H1 (cell line): ENCODE results near the gene PIP5K1B. TPM values are rescaled to one million over a fixed set of nuclear protein-coding genes. Genes with fewer than 3 reads are reported as not detected.

Experiments
- CBX8 ChIP-seq: fragments of 300-800, 300-1000 bp; sonication (generic); IDR thresholded peaks from 2 replicates; pipeline ENCODE4 v1.7.1; 2016; ENCODE audit warnings: low read depth, low read length, borderline replicate concordance
- CHD1 ChIP-seq: IDR thresholded peaks from 2 replicates; pipeline ENCODE4 v1.6.1; 2012; ENCODE audit warnings: low read depth, low read length, improper control_type of control experiment
- KDM1A ChIP-seq: fragments of 200-600, 300-600 bp; sonication (generic); IDR thresholded peaks from 2 replicates; pipeline ENCODE4 v1.7.1; 2016; ENCODE audit warnings: mild to moderate bottlenecking, low read length, borderline replicate concordance
- NRF1 ChIP-seq: IDR thresholded peaks from 2 replicates; pipeline ENCODE4 v1.6.1; 2011; ENCODE audit warnings: mild to moderate bottlenecking, low read depth, low read length, improper control_type of control experiment
- PHF8 ChIP-seq: fragments of 200-600 bp; sonication (generic); conservative IDR thresholded peaks from 2 replicates; pipeline ENCODE4 v1.7.1; 2012; ENCODE audit warnings: low read depth, mild to moderate bottlenecking, inconsistent platforms, low read length, moderate library complexity
- POLR2AphosphoS5 ChIP-seq: IDR thresholded peaks from 2 replicates; pipeline ENCODE4 v1.6.1; 2011; ENCODE audit warnings: low read depth, low read length
- RNF2 ChIP-seq: fragments of 200-900, 300-1000 bp; sonication (generic); IDR thresholded peaks from 2 replicates; pipeline ENCODE4 v1.7.1; 2016; ENCODE audit warnings: borderline replicate concordance, low read depth, mild to moderate bottlenecking, antibody characterized with exemption, low read length; ENCODE audit not compliant: poor library complexity, severe bottlenecking; ENCODE audit errors: missing control alignments
- SP4 ChIP-seq: IDR thresholded peaks from 2 replicates; pipeline ENCODE4 v1.6.1; 2012; ENCODE audit warnings: low read length, inconsistent platforms
- TBP ChIP-seq: IDR thresholded peaks from 2 replicates; pipeline ENCODE4 v1.6.1; 2011; ENCODE audit warnings: low read depth, low read length, improper control_type of control experiment
- polyA plus RNA-seq, 7 experiments: library from polyadenylated mRNA; depleted of rRNA in 3 of 7; stranded (reverse) in 5 of 7; unstranded in 2 of 7; fragments of >200 nt in 5 of 7; fragments of 200-250 nt in 2 of 7; gene quantifications; 1 replicate in 5 of 7; 2 replicates in 1 of 7; 4 replicates in 1 of 7; pipeline versions ENCODE4 v1.2.1 to v1.2.3, GENCODE V29; 2011 to 2013; ENCODE audit warnings: missing spikeins in 2 of 7, mixed read lengths in 2 of 7
- total RNA-seq: library from RNA; stranded (reverse); fragmentation: NEBNext Ultra II Directional; extraction: Animal tissue kit (Norgen Biotek cat#: 25700); gene quantifications from 2 replicates; pipeline ENCODE4 v1.2.1, GENCODE V29; 2021
- TF ChIP-seq, protein P1 (sequence below): IDR thresholded peaks from 2 replicates; pipeline ENCODE4 v1.6.1; 2012; ENCODE audit warnings: inconsistent platforms

PIP5K1B gene
- total and polyA plus RNA-seq, 2 of the 8 experiments (the other 6 are each of a cell fraction or from before 2014, with no cell fraction given) = 4.7 to 7.7 TPM

DNA sequence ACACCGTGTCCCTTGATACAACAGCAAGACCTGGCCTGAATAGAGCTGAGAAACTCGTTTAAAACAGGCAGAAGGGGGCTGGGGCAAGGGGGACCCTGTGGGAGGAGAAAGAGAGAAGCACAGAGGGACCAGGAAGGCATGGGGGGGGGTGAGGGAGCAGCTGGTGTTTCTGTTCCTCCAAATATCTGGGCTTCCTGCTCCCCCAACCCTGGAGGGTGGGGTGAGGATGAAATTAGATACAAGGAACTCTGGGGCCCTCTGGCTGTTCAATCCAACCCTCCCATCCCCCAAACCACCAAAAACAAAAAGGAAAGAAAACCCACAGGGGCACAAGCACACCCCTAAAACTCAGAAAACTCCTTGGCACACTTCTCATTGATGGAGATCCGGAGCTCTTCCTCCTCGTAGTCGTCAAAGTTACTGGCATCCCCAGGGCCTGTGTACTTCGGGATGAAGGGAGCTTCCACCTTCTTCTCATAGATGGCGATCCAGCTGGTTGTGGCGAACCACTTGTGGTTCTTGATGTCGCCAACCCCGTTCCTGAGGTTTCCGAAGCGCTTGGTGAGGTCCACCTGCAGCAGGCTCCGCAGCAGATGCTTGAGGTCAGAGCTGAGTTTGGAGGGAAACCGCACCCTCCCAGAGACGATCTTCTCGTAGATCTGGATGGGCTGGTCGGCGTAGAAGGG, 307.8 kb downstream of the PIP5K1B start (continued):
- no peak for TF ChIP-seq POLR2AphosphoS5
- no peak for TF ChIP-seq PHF8
- TF ChIP-seq CHD1 = no peak
- no peak for TF ChIP-seq NRF1
- no peak for TF ChIP-seq KDM1A
- no peak for TF ChIP-seq SP4
- TF ChIP-seq CBX8 = no peak
- TF ChIP-seq, protein P1, sequence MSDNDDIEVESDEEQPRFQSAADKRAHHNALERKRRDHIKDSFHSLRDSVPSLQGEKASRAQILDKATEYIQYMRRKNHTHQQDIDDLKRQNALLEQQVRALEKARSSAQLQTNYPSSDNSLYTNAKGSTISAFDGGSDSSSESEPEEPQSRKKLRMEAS = no peak
- no peak for TF ChIP-seq TBP
- no peak for TF ChIP-seq RNF2
